A673 (cell line): ENCODE data around the gene NTN1.

Experiments
- EZH2 ChIP-seq: fragments of 200-600 bp; sonication (generic); IDR thresholded peaks from 2 replicates; pipeline ENCODE4 v1.6.1; 2017; ENCODE audit warnings: borderline replicate concordance, low read depth, mild to moderate bottlenecking, mixed read lengths, antibody characterized with exemption, low read length; ENCODE audit not compliant: poor library complexity, severe bottlenecking
- TF ChIP-seq, protein P1 (sequence below): fragments of 300-800, 200-600 bp; sonication (generic); conservative IDR thresholded peaks from 2 replicates; pipeline ENCODE4 v1.5.1; 2017; ENCODE audit warnings: low read depth, mild to moderate bottlenecking, antibody characterized with exemption, low read length, moderate library complexity, mixed read lengths

GRCh38 chr17:9195411-9195810 lies 174.1 kb downstream of the NTN1 start:
- TF ChIP-seq, protein P1, sequence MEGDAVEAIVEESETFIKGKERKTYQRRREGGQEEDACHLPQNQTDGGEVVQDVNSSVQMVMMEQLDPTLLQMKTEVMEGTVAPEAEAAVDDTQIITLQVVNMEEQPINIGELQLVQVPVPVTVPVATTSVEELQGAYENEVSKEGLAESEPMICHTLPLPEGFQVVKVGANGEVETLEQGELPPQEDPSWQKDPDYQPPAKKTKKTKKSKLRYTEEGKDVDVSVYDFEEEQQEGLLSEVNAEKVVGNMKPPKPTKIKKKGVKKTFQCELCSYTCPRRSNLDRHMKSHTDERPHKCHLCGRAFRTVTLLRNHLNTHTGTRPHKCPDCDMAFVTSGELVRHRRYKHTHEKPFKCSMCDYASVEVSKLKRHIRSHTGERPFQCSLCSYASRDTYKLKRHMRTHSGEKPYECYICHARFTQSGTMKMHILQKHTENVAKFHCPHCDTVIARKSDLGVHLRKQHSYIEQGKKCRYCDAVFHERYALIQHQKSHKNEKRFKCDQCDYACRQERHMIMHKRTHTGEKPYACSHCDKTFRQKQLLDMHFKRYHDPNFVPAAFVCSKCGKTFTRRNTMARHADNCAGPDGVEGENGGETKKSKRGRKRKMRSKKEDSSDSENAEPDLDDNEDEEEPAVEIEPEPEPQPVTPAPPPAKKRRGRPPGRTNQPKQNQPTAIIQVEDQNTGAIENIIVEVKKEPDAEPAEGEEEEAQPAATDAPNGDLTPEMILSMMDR, result no peak
- no peak for TF ChIP-seq EZH2
